Measurements from ENCODE around the gene COL6A2. TPM values are rescaled to one million over a fixed set of nuclear protein-coding genes. Genes with fewer than 3 reads are reported as not detected.

COL6A2 gene
- 735 TPM for total RNA-seq
- long read RNA-seq, partial matches to known transcripts: 285 of 472 reads
- long read RNA-seq, other reads (novel, unspliced or antisense): 186 of 472 reads

- DNase-seq (ENCODE audit: low spot score): peak; percentile 90
Measured at GRCh38 chr21:46097336-46098293, at the start of gene COL6A2. Gene COL6A2, plus strand, starts transcription at chr21:46098112.

GRCh38 chr21:46048926-46049889 is 48.7 kb upstream of the COL6A2 start:
- no peak for DNase-seq (ENCODE audit: low spot score)

DNA sequence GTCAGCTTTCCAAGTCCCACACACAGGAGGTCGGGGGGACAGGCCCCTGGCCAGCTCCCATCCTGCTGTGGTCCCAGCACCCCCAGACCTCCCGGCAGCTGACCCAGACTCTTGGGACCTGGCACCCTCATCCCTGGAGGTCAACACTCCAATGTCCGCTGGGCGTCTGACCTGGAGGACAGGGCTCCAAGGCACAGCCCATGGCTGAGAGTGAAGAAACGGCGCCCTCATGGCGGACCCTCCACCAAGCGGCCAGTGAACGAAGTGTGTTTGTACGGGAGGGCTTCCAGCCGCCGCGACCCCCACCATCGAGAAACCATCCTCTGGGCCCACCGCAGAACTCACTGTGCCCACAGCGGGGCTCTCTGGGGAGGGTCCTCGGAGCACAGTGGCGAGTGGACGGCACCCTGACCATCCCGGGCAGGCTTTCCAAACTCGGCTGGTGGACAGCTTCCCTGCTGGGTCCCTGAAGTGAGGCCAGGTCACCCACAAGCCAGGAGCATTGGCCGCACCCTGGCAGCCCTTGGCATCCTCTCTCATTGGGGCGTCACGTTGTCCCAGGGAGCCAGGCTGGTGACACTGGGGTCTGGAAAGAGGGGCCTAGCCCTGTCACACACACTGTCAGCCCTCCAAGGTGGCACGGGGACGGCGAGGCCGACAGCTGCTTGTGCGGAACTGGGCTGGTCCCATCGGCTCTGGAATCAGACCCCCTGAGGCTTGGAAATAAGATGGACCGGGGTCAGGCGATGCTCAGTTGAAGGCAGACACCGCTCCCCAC is 47.8 kb upstream of the COL6A2 start:
- peak; percentile 89 for DNase-seq (ENCODE audit: low spot score)

GRCh38 chr21:46050668-46051378 is 47.1 kb upstream of the COL6A2 start:
- DNase-seq (ENCODE audit: low spot score): peak; percentile 85

DNA sequence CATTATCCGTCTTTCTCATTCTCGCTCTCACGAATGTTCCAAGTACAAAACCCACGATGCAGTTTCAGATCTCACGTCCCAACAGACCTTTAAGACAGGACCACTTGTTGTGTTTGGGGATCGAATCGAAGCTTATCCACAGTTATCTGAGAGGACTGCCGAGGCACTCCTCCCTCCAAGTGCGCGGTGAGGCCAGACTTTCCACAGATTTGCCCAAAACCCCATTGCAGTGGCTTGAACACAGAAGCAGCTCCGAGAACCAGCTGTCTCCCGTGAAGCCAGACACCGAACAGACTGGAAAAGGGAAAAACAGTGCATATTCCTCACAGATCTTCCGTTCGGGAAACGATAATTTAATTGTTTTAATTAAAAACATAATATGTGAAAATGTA is 46.5 kb upstream of the COL6A2 start:
- DNase-seq (ENCODE audit: low spot score): peak; percentile 37

- DNase-seq (ENCODE audit: low spot score): no peak
Measured at GRCh38 chr21:46051821-46052675, 45.9 kb upstream of the COL6A2 start.

- peak; percentile 81 for DNase-seq (ENCODE audit: low spot score)
Measured at GRCh38 chr21:46052703-46053651, 44.9 kb upstream of the COL6A2 start.

- DNase-seq (ENCODE audit: low spot score): no peak
Measured at GRCh38 chr21:46054031-46054430, 43.9 kb upstream of the COL6A2 start.

DNA sequence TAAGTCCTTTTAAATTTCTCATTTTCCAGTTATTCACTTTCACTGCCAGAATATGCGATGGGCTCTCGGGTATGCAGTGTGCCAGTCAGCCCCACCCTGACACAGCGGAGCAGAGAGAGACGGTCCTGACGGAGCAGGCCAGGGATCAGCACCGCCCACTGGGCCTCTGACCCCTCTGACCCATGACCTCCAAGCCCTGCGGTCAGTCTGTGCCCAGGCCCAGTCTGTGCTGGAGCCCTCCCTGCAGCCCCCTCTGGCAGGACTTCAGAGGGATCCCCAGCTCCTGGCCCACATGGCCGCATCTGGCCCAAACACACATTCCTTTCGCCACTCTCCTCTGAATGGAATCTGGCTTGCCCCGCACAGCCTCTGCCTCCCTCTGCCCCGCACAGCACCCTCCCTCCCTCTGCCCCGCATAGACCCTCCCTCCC is 43.4 kb upstream of the COL6A2 start:
- DNase-seq (ENCODE audit: low spot score): no peak

- peak; percentile 88 for DNase-seq (ENCODE audit: low spot score)
Measured at GRCh38 chr21:46055863-46056281, 42.0 kb upstream of the COL6A2 start.

DNA sequence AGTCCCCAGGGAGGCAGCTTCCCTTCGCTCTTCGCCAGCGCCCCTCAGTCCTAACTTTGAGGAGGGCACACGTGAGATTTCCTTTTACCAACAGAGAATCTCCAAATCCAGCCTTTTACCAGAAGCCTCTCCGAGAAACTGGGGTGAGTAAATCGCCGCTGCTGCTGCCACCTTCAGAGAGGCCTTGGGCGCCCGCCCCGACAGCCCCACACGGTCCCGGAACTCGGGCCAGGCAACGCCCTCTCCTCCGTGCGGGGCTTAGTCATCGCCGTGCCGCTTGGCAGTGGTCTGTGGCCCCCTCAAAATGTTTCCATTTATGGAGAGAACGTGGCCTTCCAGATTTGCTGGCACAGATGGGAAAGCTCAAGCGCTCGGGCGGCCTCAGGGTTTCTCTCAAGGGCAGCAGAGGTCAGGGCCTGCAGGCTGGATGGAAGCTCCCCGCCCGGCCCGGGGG is 41.4 kb upstream of the COL6A2 start:
- peak; percentile 93 for DNase-seq (ENCODE audit: low spot score)

GRCh38 chr21:46057111-46057709 is 40.7 kb upstream of the COL6A2 start:
- DNase-seq (ENCODE audit: low spot score): peak; percentile 76

- DNase-seq (ENCODE audit: low spot score): peak; percentile 85
Measured at GRCh38 chr21:46057710-46058241, 40.1 kb upstream of the COL6A2 start.

DNA sequence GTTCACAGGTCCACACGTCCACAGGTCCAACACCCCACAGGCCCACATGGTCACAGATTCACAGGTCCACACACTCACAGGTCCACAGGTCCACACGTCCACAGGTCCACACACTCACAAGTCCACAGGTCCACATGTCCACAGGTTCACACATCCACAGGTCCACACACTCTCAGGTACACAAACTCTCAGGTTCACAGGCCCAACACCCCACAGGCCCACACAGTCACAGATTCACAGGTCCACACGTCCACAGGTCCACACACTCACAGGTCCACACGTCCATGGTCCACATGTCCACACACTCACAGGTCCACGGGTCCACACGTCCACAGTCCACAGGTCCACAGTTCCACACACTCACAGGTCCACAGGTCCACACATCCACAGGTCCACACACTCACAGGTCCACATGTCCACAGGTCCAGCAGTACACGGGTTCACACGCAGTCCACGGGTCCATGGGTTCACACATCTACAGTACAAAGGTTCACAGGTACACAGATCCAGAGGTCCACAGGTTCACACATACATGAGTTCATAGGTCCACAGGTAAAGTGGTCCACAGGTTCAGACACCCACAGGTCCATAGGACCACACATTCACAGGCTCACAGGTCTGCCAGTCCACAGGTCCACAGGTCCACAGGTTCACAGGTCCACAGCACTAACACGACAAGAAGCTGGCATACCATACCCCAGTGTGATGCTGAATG is 39.3 kb upstream of the COL6A2 start:
- peak; percentile 59 for DNase-seq (ENCODE audit: low spot score)

DNA sequence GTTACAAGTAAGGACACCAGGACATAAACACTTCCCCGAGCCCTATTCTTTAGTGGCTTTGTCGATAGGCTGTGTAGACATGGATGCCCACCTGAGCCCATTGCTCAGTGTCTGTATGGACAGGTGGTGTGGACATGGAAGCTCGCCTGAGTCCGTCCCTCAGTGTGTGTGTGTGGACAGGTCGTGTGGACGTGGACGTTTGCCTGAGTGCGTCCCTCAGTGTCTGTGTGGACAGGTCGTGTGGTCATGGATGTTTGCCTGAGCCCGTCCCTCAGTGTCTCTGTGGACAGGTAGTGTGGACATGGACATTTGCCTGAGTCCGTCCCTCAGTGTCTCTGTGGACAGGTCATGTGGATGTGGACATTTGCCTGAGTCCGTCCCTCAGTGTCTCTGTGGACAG is 38.7 kb upstream of the COL6A2 start:
- peak; percentile 79 for DNase-seq (ENCODE audit: low spot score)

GRCh38 chr21:46059711-46060455 is 38.0 kb upstream of the COL6A2 start:
- DNase-seq (ENCODE audit: low spot score): peak; percentile 82

Data from mesenteric fat pad (tissue), 1 donor.